Stimulated activated CD4-positive, alpha-beta T cell treated with anti-CD3 and anti-CD28 coated beads, Interleukin-15, amount 100 ng/mL, for 24 hours (primary cell): ENCODE measurements around the gene DAPK2.

ENCODE experiments used
- DNase-seq: peaks from one replicate; pipeline ENCODE4 v3.0.0-alpha.2; 2020

Gene DAPK2

DNA sequence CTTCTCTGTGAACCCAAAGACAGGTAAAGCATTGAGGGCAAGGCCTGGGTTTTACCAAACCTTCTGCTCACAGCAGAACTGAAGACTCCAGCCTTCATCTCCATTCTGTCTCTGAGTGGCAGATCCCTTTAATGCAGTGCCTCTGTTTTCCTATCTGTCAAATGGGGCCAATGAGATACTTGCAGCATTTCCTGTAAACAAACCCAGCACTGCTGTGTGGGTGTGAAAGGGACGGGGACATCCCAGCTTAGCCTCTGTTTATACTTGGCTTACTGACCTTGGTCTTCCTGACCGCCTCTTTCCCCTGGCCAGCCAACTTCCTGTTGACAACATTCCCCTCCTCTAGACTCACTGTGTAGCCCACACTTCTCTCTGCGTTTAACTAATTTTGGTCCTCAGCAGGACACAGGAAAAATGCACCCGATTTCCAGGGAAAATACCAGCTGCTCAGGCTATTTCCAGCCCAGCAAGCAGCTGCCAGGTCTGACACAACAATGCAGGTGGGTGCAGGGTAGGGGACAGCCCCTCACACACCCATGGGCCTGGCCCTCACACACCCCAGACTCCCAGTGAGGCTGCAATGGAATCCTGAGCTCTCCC is 106.7 kb downstream of the DAPK2 start:
- no peak for DNase-seq

DNA sequence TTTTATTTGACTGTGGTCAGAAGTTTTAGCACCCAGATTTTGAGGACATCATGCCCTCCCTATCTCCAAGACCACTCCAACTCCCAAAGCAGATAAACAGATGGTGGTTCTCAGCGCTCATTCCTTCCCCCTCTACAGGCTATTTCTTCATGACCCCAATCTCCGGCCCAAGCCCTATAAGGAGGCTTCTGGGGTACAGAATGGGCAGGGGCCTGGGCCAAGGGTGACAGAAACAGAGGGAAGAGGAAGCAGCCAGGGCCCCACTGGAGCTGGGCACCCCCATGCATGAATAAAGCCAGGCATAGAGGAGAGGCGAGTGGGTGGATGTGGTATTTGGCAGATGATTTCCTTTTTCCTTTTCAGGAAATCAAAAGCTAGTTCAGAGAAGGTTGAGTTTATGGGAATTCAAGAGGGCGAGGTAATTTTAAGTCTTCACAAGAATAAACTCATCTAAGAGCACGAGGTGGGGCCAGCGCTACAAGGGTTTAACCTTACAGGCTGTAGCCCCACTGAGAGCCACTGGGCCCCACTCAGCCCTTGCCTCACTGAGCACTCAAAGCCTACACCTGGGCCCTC is 107.7 kb downstream of the DAPK2 start:
- DNase-seq, result peak; percentile 43

DNA sequence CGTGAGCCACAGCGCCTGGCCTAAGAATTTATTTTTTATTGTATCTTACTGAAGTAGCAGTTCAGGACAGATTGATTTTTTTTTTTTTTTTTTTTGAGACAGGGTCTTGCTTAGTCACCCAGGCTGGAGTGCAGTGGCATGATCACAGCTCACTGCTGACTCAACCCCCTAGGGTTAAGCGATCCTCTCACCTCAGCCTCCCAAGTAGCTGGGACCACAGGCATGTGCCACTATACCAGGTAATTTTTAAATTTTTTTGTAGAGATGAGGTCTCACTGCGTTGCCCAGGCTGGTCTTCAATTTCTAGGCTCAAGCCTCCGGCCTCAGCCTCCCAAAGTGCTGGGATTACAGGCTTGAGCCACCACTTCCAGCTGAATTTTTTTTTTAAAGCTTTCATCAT is 112.8 kb downstream of the DAPK2 start:
- no peak for DNase-seq

- no peak for DNase-seq
These were observed 114.7 kb downstream of the DAPK2 start for GRCh38 chr15:63931556-63931955.

- DNase-seq, result no peak
These were observed 116.3 kb downstream of the DAPK2 start for GRCh38 chr15:63930034-63930433.

DNA sequence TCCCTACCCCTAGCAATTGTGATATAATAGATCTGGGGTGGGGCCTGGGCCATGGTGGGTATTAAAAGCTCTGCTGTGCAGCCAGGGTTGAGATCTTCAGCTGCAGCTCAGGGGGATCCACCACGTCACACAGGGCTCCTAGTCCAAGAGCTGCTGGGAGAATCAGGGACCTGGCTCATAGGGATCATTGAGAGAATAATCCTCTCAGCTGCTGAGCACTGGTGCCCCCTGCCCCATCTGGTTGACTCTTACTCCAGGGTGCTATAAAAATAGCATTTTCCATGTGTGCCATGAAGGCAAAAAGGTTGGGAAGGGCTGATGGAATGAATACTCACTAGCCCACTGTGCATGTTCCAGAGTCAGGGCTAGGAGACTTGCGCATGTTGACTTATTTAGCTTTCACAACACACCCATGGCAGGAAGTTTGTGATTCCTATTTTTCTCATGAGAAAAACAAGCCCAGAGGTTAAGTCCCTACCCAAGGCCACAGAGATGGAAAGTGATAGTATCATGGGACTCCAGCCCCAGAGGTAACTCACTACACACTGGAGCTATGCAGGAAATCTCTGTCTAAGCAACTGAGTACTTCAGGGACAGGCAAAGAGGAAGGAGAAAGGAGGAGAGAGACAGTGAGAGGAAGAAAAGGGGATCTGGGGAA is 118.0 kb downstream of the DAPK2 start:
- DNase-seq, result no peak

- no peak for DNase-seq
These were observed 122.0 kb downstream of the DAPK2 start for GRCh38 chr15:63923993-63924950.

DNA sequence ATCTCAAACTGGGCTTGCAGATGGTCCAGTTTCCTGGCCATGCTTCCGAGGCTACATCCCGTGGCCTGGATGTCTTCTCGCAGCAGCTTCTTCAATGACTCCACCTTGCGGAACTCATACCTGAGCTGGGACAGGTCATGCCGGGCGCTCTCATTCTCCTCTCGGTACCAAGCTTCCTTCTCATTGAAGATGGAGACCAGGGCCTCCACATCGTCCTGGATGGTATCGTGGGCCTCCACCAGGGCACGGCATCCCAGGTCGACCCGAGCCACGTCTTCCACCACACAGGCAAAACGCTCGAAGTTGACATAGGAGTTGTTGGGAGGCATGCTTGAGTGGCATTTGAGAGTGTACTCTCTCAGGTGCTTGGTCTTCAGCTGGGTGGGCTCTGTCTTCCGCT is 123.4 kb downstream of the DAPK2 start:
- DNase-seq, result no peak

DNA sequence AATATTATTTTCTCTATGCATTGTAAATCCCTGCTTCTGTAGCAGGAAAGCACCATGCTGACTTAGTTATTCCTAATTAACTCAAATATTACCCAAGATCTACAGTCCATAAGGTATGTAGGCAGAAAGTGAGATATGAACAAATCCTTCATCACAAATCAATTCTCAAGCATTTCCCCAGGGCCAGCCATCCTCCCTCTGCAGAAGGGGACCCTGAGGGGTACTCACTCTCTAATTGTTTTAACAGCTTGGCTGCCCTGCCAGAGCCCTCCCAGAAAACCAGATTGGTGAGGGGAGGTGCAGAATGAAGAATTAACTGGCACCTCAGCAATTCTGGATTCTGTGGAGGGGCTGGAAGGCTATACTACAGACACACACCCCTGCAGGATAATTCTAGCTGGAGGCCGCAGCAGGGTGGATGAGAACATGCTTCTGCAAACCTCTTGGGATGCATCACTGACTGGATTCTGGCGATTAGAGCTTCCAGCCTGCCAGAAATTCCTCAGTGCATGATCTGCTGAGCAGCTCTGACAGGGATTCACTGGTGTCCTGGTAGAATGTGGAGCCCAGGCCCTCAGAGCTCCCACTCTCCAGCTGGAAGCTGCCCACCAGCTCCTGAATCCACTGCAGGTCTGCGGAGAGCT is 123.9 kb downstream of the DAPK2 start:
- DNase-seq, result no peak

GRCh38 chr15:63920504-63921175 is 125.6 kb downstream of the DAPK2 start:
- DNase-seq, result no peak

GRCh38 chr15:63918901-63919348 is 127.4 kb downstream of the DAPK2 start:
- DNase-seq, result no peak

- DNase-seq, result no peak
These were observed 128.0 kb downstream of the DAPK2 start for GRCh38 chr15:63918317-63918672.

- DNase-seq, result no peak
These were observed 128.5 kb downstream of the DAPK2 start for GRCh38 chr15:63917588-63918316.

GRCh38 chr15:63915873-63916771 is 130.2 kb downstream of the DAPK2 start:
- DNase-seq, result no peak

- DNase-seq, result no peak
These were observed 130.9 kb downstream of the DAPK2 start for GRCh38 chr15:63915209-63915872.

GRCh38 chr15:63913786-63914315 is 132.4 kb downstream of the DAPK2 start:
- no peak for DNase-seq

DNA sequence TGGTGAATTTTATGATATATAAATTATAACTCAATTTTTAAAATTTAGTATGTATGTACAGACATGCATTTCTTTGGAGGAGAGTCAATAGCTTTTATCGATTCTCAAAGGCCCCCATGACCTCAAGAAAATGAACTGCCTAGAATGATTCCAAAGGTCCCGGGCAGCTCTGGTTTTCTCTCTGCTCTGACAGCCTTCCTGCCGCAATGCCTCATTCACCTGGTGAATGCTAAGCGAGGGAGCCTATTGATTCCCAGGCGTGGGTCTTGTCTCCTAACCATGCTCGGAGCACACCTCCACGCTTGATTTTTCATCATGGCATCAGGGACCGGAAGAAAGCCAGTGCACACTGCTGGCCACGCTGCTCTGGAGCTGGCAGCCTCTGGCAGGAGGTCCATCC is 132.9 kb downstream of the DAPK2 start:
- no peak for DNase-seq

DNA sequence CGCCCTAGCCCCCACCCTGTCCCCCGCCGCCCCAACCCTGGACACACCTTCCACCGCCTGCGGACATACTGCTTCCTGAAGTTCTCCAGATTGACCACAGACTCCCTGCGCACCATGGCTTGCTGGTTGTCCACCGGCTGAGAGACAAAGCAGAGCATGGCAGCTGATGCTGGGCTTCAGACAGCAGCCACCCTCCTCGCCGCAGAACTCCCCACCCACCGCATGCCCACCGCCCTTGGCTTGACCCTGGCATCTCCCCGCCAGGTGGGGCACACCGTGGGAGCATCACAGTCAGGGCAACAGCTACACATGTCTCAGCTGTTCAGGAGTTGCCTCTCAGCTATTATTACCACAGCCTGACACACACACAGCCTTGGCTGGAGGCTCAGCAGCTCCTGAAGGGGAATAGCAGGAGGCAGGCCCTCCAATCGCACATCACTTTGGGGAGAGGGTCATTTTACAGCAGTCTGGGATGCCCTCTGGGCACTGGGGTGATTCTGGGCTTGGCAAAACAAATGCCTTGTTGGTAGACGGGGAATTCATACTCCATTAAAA is 134.1 kb downstream of the DAPK2 start:
- no peak for DNase-seq

DNA sequence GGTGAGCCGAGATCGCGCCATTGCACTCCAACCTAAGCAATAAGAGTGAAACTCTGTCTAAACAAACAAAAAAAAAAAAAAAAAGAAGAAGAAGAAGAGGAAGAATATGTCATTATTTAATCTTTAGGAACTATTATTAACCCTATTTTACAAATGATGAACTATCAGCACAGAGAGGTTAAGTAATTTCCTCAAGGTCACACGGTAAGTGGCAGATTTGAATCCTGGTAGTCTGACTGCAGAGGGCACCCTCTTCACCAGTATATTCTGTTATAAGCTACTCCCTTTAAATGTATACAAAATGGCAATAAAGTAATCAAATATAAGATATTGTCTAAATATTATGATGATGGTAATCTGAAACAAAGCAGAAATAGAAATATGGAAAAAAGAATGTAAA is 135.1 kb downstream of the DAPK2 start:
- DNase-seq, result no peak
